ENCODE measurements around the gene GPBP1L1.
"Not testable (repeated sequence)": the region's sequence is repeated elsewhere in the genome, so short reads cannot be mapped to it uniquely, and the experiment has no call there.

Gene GPBP1L1

DNA sequence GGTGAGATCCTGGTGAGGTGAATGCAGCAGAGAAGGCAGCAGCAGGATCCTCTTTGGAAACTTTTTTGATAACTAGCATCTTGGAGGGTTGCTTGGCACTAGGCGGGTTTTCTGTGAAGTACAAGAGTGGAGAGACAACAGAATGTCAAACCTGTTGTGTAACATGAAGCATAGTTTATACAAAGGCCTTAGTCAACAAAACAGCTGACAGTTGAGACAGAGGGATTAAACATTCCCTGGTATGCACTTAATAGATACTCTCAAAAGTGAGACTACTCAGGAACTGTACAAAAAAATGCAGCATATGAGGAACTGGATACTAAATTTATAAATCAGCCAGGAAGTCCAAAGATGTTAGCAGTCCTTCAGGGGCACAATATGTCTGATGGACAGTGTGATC, 46.0 kb downstream of the GPBP1L1 start:
- DNase-seq (ENCODE audit: low spot score) = no peak

DNA sequence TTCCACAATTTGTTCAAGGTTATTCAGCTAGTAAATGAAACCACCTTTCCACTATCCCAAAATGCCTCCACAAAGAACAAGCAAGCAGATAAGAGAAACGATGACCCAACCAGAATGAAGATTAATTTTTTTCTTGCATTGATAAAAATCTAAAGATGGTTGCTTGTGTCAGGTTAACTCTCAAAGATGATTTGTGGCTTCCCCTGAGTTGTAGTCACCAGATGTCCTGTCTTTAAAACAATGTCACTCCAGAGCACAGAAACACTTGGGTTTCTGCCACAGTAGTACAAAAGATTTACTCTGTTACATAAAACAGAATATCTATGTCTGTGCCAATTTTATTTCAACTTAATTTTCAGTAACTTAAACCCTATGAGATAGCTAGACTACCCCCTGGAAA, 51.1 kb downstream of the GPBP1L1 start:
- DNase-seq (ENCODE audit: low spot score) = no peak

- no peak for DNase-seq (ENCODE audit: low spot score)
These were observed 55.9 kb downstream of the GPBP1L1 start for GRCh38 chr1:45630429-45630828.

DNA sequence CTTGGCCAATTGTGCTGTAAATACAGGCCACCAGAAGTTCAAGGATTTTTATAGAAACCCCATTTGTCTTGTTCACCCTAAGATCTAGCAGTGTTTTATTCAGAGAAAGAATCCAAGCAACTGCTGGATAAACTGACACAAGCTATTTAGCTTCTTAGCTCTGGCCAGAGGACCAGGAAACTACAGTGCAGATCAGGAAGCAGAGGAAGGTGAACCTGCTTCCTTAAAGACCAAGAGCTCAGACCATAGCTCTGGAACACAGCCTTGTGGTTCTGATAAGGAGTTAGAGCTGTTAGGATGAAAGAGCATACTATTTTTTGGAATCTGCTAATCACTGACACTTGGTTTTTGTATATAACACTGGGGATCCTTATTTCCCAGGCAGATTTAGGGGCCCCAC, 57.3 kb downstream of the GPBP1L1 start:
- DNase-seq (ENCODE audit: low spot score) = no peak

GRCh38 chr1:45623972-45624371, 62.4 kb downstream of the GPBP1L1 start, which contains the start of gene CCDC17:
CCDC17 (minus strand) TSS chr1:45624054; CDS start chr1:45623909, 145 bp downstream.
- DNase-seq (ENCODE audit: low spot score) = no peak

GRCh38 chr1:45622524-45623394, 63.6 kb downstream of the GPBP1L1 start:
- peak; percentile 36 for DNase-seq (ENCODE audit: low spot score)

DNA sequence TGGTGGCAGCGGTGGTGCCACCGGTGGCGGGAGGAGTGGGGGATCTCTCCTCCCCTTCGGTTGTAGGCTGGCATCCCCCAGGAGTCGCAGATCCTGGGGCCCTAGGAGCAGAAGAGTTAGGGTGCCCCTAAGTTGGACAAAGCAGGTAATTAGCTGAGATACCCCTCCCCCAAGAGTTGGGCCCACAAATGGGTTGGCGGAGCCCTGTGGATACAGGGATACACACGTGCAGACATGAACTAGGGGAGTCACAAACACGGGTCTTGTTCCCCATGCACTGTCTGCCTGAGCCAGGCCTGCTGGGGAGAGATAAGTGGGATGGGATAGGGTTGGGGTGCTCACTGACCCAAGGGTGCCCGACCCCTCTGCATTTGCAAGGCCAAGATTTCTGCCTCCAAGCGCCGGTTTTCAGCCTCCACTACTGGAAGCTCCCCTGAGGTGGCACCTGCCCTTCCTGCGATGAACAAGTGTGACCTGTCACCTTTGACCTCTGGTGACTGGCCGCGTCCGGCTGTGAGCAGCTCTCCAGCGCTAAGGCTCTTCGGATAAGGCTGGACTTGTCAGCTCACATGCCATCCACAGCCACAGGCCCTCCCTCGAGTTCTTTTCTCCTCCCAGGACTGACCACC, 64.3 kb downstream of the GPBP1L1 start:
- DNase-seq (ENCODE audit: low spot score) = no peak

DNA sequence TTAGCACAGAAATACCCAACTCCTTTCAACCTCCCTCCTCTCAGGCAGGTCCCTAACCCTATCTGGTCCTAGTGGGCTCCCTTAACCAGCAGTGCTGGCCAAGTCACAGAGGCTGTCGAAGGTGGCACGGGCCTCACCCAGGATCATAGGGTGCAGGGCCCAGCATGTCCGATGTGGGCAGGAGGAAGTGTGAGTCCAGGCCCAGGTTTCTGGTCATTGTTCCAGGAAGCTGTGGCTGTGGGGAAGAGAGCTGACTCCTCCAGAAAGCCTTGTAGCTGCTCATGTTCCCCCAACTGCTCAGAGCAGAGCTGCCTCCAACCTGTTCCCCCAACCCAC, 64.9 kb downstream of the GPBP1L1 start:
- no peak for DNase-seq (ENCODE audit: low spot score)

GRCh38 chr1:45620588-45621500, 65.5 kb downstream of the GPBP1L1 start:
- no peak for DNase-seq (ENCODE audit: low spot score)

GRCh38 chr1:45619149-45619921, 67.0 kb downstream of the GPBP1L1 start:
- no peak for DNase-seq (ENCODE audit: low spot score)

DNA sequence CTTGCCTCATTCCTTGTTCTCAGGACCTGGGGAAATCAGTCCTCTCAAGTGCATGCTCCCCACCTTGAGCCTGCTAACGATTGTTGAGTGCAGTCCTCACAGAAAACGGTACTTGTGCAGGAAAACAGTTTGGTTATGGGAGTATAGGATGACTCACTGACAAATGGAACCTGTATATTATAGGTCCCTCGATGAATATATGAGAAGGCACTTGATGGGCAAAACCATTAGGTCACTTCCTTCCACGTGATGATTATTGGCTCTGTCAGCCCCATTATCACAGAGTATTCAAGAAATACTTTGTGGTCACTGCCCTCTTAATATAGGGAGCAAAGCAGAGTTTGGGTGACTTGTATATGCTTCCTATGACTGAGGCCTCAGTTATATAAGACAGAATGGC, 68.7 kb downstream of the GPBP1L1 start:
- no peak for DNase-seq (ENCODE audit: low spot score)

GRCh38 chr1:45615885-45616284, 70.4 kb downstream of the GPBP1L1 start:
- DNase-seq (ENCODE audit: low spot score) = no peak

DNA sequence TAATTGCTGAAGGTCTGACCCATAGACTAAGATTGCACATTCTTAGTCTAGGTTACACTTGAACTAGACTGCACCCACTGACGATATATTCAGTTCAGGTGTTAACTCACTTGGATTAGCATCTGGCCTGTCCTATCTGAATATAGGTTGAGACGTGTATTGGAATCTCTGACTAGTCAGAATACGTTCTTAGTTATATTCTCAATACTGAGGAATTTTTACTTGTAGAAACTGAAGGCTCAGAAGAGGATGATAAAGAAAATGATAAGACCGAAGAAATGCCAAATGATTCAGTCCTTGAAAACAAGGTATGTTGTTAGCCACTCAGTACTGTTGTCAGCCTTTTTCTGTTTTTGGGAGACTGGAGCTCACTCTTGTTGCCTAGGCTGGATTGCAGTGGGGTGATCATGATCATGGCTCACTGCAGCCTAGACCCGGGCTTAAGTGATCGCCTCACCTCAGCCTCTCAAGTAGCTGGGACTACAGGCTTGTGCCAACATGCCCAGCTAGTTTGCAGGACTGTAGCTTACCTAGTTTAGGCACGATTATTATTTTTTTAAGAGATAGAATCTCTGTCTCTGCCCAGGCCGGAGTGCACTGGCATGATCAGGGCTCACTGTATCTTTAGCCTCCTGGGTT, 73.3 kb downstream of the GPBP1L1 start:
- DNase-seq (ENCODE audit: low spot score) = no peak

DNA sequence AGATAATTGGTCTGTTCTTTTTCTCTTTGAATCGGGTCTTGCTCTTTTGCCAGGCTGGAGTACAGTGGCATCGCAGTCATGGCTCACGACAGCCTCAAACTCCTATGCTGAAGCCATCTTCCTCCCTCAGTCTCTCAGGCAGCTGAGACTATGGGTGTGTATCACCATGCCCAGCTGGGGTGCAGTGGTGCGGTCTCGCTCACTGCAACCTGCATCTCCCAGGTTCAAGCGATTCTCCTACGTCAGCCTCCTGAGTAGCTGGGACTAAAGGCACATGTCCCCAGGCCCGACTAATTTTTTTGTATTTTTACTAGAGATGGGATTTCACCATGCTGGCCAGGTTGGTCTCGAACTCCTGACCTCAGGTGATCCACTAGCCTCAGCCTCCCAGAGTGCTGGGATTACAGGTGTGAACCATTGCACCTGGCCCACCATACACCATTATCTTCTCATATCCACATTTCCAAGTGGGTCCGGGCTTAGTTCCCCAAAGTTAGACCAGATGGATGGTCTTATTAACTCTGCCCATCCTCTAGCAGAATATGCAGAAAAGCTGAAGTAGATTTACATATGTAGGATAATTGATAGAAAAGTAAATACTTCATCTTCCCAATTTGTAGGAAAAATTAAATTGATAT, 75.6 kb downstream of the GPBP1L1 start:
- no peak for DNase-seq (ENCODE audit: low spot score)

GRCh38 chr1:45608175-45609156, 77.9 kb downstream of the GPBP1L1 start:
- no peak for DNase-seq (ENCODE audit: low spot score)

- no peak for DNase-seq (ENCODE audit: low spot score)
These were observed 78.8 kb downstream of the GPBP1L1 start for GRCh38 chr1:45607404-45608074.

- DNase-seq (ENCODE audit: low spot score) = no peak
These were observed 82.1 kb downstream of the GPBP1L1 start for GRCh38 chr1:45604239-45604638.

DNA sequence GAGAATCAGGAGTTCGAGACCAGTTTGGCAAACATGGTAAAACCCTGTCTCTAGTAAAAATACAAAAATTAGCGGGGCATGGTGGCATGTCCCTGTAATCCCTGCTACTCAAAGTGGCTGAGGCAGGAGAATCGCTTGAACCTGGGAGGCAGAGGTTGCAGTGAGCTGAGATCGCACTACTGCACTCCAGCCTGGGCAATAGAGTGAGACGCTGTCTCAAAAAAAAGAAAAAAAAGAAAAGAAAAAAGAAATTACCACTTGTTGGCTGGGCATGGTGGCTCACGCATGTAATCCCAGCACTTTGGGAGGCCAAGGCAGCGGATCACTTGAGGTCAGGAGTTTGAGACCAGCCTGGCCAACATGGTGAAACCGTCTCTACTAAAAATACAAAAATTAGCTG, 89.6 kb downstream of the GPBP1L1 start:
- not testable (repeated sequence) for DNase-seq (ENCODE audit: low spot score)

- DNase-seq (ENCODE audit: low spot score) = no peak
These were observed 91.9 kb downstream of the GPBP1L1 start for GRCh38 chr1:45594412-45594811.

All from D341Med (cell line).